A549 (cell line): ENCODE measurements around the gene ARHGAP26.

Source experiments
- CHD2 ChIP-seq: fragments of 150-350 bp; IDR thresholded peaks from 2 replicates; pipeline ENCODE4 v1.6.1; 2014; ENCODE audit warnings: low read length; ENCODE audit not compliant: partially characterized antibody
- EHMT2 ChIP-seq: fragments of 200-600 bp; sonication (generic); IDR thresholded peaks from 2 replicates; pipeline ENCODE4 v1.6.1; 2016; ENCODE audit warnings: antibody characterized with exemption, low read depth, mild to moderate bottlenecking, moderate library complexity
- EP300 ChIP-seq, 2 experiments: fragments of >200 bp; sonication (Bioruptor Twin); formaldehyde crosslinking; IDR thresholded peaks; 2 replicates in 1 of 2; 3 replicates in 1 of 2; pipeline ENCODE4 v1.6.1; 2016 to 2017
- HDAC2 ChIP-seq: fragments of 200-600 bp; sonication (generic); IDR thresholded peaks from 2 replicates; pipeline ENCODE4 v1.6.1; 2016
- HMGXB4 ChIP-seq: fragments of 250-450 bp; sonication (Bioruptor Pico); IDR thresholded peaks from 2 replicates; pipeline ENCODE4 v1.5.0; 2021; ENCODE audit warnings: mild to moderate bottlenecking, moderate library complexity, borderline replicate concordance
- JUNB ChIP-seq: fragments of >200 bp; sonication (Bioruptor Twin); formaldehyde crosslinking; IDR thresholded peaks from 2 replicates; pipeline ENCODE4 v1.6.1; 2016
- NR3C1 ChIP-seq: fragments of >200 bp; sonication (Bioruptor Twin); formaldehyde crosslinking; IDR thresholded peaks from 3 replicates; pipeline ENCODE4 v1.6.1; 2017
- RAD21 ChIP-seq, 2 experiments: fragments of >200 bp in 1 of 2; sonication (Bioruptor Twin) in 1 of 2; formaldehyde crosslinking in 1 of 2; IDR thresholded peaks in 1 of 2; conservative IDR thresholded peaks in 1 of 2; 2 replicates in 1 of 2; 3 replicates in 1 of 2; pipeline ENCODE4 v1.6.1; 2012 to 2018; ENCODE audit warnings: inconsistent platforms in 1 of 2
- RCOR1 ChIP-seq: fragments of 150-350 bp; IDR thresholded peaks from 2 replicates; pipeline ENCODE4 v1.6.1; 2014; ENCODE audit warnings: antibody characterized with exemption, low read length, low read depth
- ZFP36 ChIP-seq: fragments of 450-650 bp; IDR thresholded peaks from 2 replicates; pipeline ENCODE4 v1.6.1; 2014; ENCODE audit warnings: borderline replicate concordance; ENCODE audit not compliant: partially characterized antibody
- TF ChIP-seq, protein P1 (sequence below): fragments of >200 bp; sonication (Bioruptor Twin); formaldehyde crosslinking; IDR thresholded peaks from 3 replicates; pipeline ENCODE4 v1.5.1; 2016
- TF ChIP-seq, protein P2 (sequence below): fragments of 200-600 bp; sonication (generic); IDR thresholded peaks from 2 replicates; pipeline ENCODE4 v1.6.1; 2016; ENCODE audit warnings: antibody characterized with exemption, mild to moderate bottlenecking, moderate library complexity

DNA sequence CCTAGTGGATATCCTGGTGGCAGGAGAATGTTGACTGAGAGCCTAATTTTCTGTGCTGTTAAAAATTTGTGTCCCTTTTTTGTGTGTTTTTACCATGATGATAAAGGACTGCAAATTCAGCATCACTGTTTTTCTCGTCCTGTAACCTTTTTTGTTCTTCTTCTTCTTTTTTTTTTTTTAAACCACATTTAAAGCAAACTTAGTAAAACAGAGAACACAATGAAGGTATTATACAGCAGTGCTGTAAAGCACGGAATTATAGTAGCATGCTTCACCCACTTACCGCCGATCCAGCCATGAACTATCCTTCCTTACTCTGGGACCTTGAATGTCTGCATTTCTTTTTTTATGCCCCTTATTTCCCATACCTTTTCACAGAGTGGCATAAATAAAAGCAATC, 280.0 kb downstream of the ARHGAP26 start:
- TF ChIP-seq, protein P1, sequence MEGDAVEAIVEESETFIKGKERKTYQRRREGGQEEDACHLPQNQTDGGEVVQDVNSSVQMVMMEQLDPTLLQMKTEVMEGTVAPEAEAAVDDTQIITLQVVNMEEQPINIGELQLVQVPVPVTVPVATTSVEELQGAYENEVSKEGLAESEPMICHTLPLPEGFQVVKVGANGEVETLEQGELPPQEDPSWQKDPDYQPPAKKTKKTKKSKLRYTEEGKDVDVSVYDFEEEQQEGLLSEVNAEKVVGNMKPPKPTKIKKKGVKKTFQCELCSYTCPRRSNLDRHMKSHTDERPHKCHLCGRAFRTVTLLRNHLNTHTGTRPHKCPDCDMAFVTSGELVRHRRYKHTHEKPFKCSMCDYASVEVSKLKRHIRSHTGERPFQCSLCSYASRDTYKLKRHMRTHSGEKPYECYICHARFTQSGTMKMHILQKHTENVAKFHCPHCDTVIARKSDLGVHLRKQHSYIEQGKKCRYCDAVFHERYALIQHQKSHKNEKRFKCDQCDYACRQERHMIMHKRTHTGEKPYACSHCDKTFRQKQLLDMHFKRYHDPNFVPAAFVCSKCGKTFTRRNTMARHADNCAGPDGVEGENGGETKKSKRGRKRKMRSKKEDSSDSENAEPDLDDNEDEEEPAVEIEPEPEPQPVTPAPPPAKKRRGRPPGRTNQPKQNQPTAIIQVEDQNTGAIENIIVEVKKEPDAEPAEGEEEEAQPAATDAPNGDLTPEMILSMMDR = no peak
- TF ChIP-seq HMGXB4 = no peak
- TF ChIP-seq NR3C1 = no peak
- TF ChIP-seq ZFP36 = no peak
- no peak for TF ChIP-seq EHMT2
- TF ChIP-seq EP300 (IDR thresholded peaks at IDR 0.05) = no peak
- no peak for TF ChIP-seq RCOR1
- TF ChIP-seq, protein P2, sequence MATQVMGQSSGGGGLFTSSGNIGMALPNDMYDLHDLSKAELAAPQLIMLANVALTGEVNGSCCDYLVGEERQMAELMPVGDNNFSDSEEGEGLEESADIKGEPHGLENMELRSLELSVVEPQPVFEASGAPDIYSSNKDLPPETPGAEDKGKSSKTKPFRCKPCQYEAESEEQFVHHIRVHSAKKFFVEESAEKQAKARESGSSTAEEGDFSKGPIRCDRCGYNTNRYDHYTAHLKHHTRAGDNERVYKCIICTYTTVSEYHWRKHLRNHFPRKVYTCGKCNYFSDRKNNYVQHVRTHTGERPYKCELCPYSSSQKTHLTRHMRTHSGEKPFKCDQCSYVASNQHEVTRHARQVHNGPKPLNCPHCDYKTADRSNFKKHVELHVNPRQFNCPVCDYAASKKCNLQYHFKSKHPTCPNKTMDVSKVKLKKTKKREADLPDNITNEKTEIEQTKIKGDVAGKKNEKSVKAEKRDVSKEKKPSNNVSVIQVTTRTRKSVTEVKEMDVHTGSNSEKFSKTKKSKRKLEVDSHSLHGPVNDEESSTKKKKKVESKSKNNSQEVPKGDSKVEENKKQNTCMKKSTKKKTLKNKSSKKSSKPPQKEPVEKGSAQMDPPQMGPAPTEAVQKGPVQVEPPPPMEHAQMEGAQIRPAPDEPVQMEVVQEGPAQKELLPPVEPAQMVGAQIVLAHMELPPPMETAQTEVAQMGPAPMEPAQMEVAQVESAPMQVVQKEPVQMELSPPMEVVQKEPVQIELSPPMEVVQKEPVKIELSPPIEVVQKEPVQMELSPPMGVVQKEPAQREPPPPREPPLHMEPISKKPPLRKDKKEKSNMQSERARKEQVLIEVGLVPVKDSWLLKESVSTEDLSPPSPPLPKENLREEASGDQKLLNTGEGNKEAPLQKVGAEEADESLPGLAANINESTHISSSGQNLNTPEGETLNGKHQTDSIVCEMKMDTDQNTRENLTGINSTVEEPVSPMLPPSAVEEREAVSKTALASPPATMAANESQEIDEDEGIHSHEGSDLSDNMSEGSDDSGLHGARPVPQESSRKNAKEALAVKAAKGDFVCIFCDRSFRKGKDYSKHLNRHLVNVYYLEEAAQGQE = no peak
- TF ChIP-seq JUNB = no peak
- no peak for TF ChIP-seq CHD2
- no peak for TF ChIP-seq RAD21 (conservative IDR thresholded peaks at IDR 0.05 in 1 of 2, IDR thresholded peaks at IDR 0.05 in 1 of 2)
- no peak for TF ChIP-seq HDAC2
